Measurements from ENCODE around the gene COX6B2.

DNA sequence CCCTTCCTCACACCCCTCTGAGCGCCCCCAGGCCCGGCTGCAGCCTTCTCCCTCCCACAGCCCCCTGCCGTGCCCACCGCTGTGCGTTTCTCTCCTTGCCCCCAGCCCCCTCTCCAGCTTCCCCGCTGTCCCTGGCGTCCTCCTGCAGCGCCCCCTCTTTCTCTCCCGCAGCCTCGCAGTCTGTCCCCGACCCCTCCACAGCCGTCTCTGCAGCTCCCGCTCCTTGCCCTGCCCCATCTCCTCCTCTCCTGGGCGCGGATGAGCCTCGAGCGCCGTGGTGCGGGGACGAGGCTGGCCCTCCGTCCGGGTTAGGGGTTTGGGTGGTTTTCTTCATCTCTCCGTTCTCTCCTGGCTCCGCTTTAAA lies 13.8 kb downstream of the COX6B2 start:
- TF ChIP-seq, protein P1, sequence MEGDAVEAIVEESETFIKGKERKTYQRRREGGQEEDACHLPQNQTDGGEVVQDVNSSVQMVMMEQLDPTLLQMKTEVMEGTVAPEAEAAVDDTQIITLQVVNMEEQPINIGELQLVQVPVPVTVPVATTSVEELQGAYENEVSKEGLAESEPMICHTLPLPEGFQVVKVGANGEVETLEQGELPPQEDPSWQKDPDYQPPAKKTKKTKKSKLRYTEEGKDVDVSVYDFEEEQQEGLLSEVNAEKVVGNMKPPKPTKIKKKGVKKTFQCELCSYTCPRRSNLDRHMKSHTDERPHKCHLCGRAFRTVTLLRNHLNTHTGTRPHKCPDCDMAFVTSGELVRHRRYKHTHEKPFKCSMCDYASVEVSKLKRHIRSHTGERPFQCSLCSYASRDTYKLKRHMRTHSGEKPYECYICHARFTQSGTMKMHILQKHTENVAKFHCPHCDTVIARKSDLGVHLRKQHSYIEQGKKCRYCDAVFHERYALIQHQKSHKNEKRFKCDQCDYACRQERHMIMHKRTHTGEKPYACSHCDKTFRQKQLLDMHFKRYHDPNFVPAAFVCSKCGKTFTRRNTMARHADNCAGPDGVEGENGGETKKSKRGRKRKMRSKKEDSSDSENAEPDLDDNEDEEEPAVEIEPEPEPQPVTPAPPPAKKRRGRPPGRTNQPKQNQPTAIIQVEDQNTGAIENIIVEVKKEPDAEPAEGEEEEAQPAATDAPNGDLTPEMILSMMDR (IDR thresholded peaks at IDR 0.05; ENCODE audit: low read depth, low read length, missing input control): no peak
- TF ChIP-seq RAD21 (IDR thresholded peaks at IDR 0.05) (no peak), MAX (IDR thresholded peaks at IDR 0.05) (no peak), REST (IDR thresholded peaks at IDR 0.05) (no peak), YY1 (IDR thresholded peaks at IDR 0.05) (no peak), GABPA (IDR thresholded peaks at IDR 0.05 in 1 of 2, conservative IDR thresholded peaks at IDR 0.05 in 1 of 2) (no peak), HNF4A (conservative IDR thresholded peaks at IDR 0.05) (no peak), ZBTB33 (IDR thresholded peaks at IDR 0.05) (no peak), EGR1 (IDR thresholded peaks at IDR 0.05; ENCODE audit: low read depth in 2 of 2) (no peak), SP1 (IDR thresholded peaks at IDR 0.05) (no peak), TAF1 (conservative IDR thresholded peaks at IDR 0.05) (no peak), RXRA (IDR thresholded peaks at IDR 0.05) (no peak), JUND (IDR thresholded peaks at IDR 0.05) (no peak)
- TF ChIP-seq, protein P2, sequence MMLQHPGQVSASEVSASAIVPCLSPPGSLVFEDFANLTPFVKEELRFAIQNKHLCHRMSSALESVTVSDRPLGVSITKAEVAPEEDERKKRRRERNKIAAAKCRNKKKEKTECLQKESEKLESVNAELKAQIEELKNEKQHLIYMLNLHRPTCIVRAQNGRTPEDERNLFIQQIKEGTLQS (IDR thresholded peaks at IDR 0.05): no peak
